Measurements from ENCODE around the gene NCF2.

Gene NCF2

GRCh38 chr1:183582021-183582713, 8.1 kb downstream of the NCF2 start:
- no peak for DNase-seq

- peak; percentile 36 to 70 for DNase-seq
These were observed 10.0 kb downstream of the NCF2 start for GRCh38 chr1:183580281-183580682.

DNA sequence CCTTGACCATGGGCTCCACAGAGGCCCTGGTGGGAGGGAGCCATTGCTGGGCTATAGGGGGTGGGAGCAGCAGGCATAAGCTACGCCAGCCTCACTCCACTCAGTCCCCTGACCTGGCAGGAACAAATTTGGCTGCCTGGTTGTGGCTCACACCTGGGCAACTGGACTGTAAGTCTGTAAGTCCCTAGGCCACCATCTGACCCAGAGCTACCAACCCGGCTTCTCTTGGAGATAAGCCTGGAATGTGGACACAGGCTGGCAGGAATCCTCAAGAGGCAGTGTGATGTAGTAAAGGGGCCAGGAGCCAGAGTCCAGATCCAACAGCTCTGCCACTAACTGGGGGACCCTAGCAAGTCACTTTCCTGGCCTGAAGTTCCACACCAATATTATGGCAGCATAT, 11.4 kb downstream of the NCF2 start:
- DNase-seq, result no peak

- no peak for DNase-seq
These were observed 12.3 kb downstream of the NCF2 start for GRCh38 chr1:183577897-183578465.

- DNase-seq, result no peak
These were observed 13.7 kb downstream of the NCF2 start for GRCh38 chr1:183576537-183576936.

GRCh38 chr1:183575606-183576005, 14.7 kb downstream of the NCF2 start:
- DNase-seq, result no peak

- no peak for DNase-seq
These were observed 17.5 kb downstream of the NCF2 start for GRCh38 chr1:183572721-183573120.

- DNase-seq, result no peak
These were observed 18.5 kb downstream of the NCF2 start for GRCh38 chr1:183571678-183572268.

DNA sequence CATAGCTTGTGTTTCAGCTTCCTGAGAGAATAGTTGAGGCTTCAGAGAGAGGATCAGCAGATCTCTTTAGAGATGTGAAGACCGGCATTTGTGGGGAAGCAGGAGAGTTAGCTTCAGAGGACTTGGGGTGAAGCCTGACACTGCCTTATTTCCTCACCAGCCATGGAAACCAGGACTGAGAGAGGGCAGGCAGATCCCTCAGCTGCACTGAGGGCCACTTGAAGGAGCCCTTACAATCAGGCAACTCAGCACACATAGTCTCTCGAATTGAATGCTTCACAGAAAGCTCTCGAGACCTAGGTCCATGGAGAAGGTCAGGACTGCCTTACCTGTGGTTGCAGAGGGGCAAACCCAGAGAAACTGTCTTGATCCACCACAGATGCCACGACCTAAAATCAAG, 19.8 kb downstream of the NCF2 start:
- DNase-seq, result no peak

DNA sequence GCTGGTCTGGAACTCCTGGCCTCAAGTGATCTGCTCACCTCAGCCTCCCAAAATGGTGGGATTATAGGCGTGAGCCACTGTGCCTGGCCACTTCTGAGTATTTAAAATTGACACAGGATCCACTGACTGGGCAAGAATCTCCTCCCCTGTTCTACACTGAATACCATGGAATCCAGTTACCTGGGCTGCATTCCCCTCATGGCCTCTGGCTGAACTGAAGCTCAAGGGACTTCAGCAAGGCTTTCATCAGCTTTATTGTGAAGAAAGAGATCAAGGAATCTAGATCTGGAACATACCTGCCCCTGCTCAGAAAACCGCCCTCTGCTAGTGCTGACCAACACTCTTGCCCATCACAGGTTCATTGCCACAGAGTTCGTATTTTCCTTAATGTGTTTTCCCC, 20.5 kb downstream of the NCF2 start:
- DNase-seq, result no peak

DNA sequence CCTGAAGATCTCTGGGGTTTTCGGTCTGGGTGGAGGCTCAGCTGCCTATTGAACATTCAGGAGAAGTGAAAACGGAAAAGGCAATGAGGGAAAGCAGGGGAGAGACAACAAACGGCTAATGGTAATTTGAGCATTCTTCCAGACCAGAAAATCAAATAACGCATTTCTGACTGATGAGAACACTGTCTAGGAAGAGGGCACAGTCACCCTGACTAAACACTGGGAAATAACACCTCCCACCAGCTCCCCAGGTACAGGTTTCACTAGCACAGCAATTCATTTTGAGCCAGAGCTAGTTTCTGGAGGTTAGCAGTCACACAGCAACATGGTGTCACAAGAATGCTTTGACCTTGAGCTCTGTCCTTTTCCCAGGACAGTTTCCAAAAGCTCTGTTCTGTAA, 21.1 kb downstream of the NCF2 start:
- DNase-seq, result no peak

- peak in 1 of 2 donors; percentile 54 for DNase-seq
These were observed 21.9 kb downstream of the NCF2 start for GRCh38 chr1:183568176-183569021.

GRCh38 chr1:183567584-183567983, 22.7 kb downstream of the NCF2 start:
- peak in 1 of 2 donors; percentile 52 for DNase-seq

DNA sequence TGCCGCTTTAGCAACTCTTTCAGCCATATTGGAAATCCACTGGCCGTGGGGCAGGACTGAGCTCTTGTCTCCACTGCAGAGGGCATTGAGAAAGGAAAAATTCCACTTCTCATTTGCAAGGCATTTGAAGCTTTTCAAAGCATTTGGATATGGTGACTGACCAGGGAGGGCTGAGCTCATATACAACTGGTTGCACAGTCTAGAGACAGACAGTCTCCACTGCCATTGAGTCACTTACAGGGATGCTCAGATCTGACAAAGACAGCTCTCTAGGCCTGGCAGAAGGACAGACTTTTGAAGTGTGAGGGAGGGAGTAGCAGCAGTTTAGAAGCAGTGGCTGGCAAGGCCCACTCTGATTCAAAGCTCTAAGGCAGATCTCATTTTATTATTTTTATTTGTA, 24.2 kb downstream of the NCF2 start:
- DNase-seq, result no peak

GRCh38 chr1:183565261-183565660, 25.0 kb downstream of the NCF2 start:
- no peak for DNase-seq

GRCh38 chr1:183562701-183563100, 27.6 kb downstream of the NCF2 start:
- no peak for DNase-seq

DNA sequence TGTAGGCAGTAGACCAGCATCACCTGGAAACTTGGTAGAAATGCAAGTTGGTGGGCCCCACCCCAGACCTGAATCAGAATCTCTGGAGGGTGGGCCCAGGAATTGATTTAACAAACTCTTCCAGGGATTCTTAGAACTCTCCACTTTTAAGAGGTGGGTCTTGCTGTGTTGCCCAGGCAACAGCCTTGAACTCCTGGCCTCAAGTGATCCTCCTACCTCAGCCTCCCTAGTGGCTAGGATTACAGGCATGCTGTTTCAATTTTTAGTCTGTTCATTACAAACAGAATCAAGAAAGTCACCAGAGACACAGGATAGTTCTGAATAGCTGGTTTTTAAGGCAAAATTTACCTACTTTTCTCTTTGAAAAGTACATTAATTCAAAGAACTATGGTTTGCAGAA, 31.2 kb downstream of the NCF2 start:
- no peak for DNase-seq

DNA sequence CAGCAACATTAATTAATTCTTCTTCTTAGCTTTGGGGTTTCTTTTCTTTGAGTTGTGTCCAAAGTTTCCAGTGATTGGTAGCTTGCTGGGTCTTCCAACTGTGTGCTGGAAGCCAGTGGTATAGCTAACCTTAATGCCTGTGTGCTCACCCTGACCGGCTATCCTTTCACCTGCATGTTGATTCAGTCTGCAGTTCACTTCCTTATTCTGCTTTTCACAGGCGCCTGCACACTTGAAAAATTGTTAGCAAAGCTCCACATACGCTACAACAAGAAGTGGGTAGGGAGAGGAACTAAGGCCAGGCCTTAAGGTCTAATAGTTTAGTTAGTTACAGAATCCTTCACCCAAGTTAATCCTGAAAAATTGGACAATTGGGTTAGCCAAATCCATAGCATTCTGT, 35.7 kb downstream of the NCF2 start:
- no peak for DNase-seq

DNA sequence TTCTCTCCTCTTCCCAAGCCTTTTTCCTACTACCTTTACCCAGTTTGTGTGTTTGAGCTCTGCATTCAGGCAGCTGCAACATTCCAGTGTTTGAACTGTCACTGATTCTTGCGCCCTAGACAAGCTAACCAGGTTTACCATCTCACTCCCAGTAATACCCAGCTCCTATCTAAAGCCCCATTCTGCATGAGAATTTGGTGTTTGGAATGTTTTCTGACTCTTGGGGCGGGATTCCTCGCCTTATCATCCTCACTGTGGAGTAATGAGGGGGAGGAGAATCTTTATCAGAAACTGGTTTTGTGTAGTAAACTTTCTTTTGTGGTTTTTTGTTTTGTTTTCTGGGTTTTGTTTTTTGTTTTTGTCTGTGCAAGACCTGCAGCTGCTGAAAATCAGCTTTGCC, 36.5 kb downstream of the NCF2 start:
- no peak for DNase-seq

DNA sequence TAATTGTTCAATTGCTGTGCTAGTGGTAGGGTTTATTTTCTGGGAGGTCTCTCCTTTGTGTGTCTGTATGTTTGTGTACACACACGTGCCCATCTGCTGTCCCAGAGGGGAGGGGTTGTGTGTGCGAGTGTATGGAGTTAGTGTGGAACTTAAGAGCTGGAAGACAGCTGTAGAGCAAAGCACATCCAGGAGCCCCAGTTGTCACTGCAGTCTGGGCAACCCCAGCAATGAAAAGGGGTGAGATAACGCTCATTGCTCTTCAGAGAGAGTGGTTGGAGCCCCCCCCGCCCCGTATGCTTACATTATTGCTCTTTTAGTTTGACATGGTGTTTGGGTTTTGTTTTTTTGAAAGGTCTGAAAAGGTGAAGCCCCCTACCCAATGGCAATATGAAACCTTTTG, 36.9 kb downstream of the NCF2 start:
- DNase-seq, result no peak

- DNase-seq, result no peak
These were observed 37.4 kb downstream of the NCF2 start for GRCh38 chr1:183552891-183553290.

- no peak for DNase-seq
These were observed 37.8 kb downstream of the NCF2 start for GRCh38 chr1:183552441-183552840.

GRCh38 chr1:183551924-183552323, 38.3 kb downstream of the NCF2 start:
- no peak for DNase-seq

DNA sequence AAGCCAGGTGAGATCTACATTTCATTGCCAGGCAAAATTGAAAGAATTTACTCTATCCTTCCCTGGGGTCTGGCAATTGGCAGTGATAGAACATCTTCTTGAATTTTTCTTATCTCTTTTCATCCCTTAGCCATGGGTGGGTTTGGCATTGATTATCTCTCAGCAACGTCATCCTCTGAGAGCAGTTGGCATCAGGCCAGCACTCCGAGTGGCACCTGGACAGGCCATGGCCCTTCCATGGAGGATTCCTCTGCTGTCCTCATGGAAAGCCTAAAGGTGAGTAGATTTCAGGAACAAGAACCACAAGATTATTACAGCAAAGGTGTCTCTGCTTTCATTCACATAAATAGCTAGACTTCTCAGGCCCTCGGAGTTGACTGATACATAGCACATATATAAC, 39.3 kb downstream of the NCF2 start:
- no peak for DNase-seq
